SH-SY5Y (cell line): ENCODE data around the gene CDH4.

ENCODE experiments used
- GATA2 ChIP-seq: IDR thresholded peaks from 2 replicates; pipeline ENCODE4 v1.6.1; 2011; ENCODE audit warnings: mild to moderate bottlenecking, low read depth, low read length
- GATA3 ChIP-seq: IDR thresholded peaks from 2 replicates; pipeline ENCODE4 v1.6.1; 2011; ENCODE audit warnings: low read depth, mild to moderate bottlenecking, low read length, moderate library complexity

DNA sequence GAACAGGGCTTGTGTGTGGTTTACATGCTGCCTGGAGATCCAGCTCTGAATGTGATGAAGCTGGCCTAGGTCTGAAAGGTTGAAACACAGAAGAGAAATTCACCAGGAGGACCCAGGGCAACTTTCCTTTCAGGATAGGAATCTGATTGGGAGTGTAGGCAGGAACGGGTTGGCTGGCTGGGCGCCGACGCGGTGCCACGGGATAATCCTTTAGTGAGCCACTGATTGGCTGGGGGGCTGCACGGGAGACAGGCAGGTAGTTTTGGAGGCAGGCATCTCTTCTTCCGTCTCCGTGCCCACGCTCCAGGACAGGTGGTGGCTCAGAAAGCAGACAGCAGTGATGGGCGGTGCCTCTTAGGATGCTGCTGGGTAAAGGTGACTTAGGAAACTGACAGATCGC, 294.6 kb downstream of the CDH4 start:
- TF ChIP-seq GATA2 = no peak
- no peak for TF ChIP-seq GATA3
